GM19463 (cell line): ENCODE results near the gene NDUFAF7.
A peak's percentile ranks its signal among the peaks of the same experiment; 100 is the strongest.
"Not testable (repeated sequence)": the region's sequence is repeated elsewhere in the genome, so short reads cannot be mapped to it uniquely, and the experiment has no call there.

Experiments
- ATAC-seq: cut with Tn5 transposase; IDR thresholded peaks from one replicate; pipeline ENCODE4 v1.9.1; 2021; ENCODE audit warnings: mild to moderate bottlenecking, moderate library complexity; ENCODE audit not compliant: unreplicated experiment

NDUFAF7 gene

GRCh38 chr2:37211939-37212338 is 19.5 kb upstream of the NDUFAF7 start:
- ATAC-seq: no peak

GRCh38 chr2:37215250-37215649 is 16.2 kb upstream of the NDUFAF7 start:
- ATAC-seq: no peak

GRCh38 chr2:37219046-37219445 is 12.4 kb upstream of the NDUFAF7 start:
- no peak for ATAC-seq

GRCh38 chr2:37223131-37223530 is 8.3 kb upstream of the NDUFAF7 start:
- no peak for ATAC-seq

DNA sequence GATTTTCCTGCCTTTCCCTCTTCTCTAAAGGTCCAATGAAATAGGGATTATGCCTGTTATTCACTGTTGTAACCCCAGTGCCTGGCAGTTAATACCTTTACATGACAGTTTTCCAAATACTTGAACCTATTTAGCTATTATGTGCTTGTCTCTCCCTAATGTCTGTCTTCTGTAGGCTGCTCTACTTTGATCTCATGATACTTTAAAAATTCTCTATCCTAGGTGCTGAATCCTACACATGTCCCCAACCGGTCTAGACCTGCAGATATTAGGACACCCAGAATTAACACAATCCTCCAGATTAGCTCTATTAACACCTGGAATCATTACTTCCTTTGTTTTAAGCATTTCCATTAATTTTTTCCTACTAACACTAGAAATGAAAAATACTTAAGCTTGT is 7.4 kb upstream of the NDUFAF7 start:
- ATAC-seq: no peak

GRCh38 chr2:37225129-37225528 is 6.3 kb upstream of the NDUFAF7 start:
- not testable (repeated sequence) for ATAC-seq

GRCh38 chr2:37226863-37227262 is 4.6 kb upstream of the NDUFAF7 start:
- ATAC-seq: no peak

GRCh38 chr2:37228788-37229187 is 2.7 kb upstream of the NDUFAF7 start:
- no peak for ATAC-seq

GRCh38 chr2:37230581-37230980 is 877 bp upstream of the NDUFAF7 start:
- no peak for ATAC-seq

DNA sequence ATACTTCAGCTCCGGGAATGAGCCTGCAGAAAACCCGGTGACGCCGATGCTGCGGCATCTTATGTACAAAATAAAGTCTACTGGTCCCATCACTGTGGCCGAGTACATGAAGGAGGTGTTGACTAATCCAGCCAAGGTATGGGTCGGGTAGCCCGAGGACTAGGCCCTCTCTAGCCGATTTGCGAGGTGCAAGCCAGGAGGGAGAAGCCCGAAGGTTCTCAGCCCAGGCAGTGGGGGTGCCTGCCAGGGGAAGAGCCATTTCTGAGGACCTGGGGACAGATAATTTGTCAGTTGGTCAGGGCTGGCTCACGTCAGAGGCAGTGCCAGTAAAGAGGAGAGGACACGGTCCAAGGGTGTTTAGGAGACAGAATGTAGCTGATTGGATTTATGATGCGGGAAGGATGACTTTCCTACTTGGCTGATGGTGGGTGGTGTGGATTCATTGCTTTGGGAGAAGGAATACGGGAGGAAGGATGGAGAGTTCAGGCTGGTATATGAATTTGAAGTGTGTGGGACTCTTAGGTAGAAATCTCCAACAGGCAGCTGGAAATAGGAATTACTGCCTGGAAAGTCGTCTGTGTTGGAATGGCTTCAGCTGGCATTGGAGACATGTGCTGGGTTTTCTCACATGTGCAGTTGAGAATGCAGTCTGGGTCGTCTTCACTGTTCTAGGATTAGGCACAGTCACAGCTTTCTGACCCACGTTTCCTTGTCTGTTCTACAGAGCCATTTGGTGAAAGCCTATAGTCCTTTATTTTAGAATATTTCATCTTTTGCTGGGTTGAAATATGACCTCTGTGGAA is 874 bp downstream of the NDUFAF7 start:
- no peak for ATAC-seq

DNA sequence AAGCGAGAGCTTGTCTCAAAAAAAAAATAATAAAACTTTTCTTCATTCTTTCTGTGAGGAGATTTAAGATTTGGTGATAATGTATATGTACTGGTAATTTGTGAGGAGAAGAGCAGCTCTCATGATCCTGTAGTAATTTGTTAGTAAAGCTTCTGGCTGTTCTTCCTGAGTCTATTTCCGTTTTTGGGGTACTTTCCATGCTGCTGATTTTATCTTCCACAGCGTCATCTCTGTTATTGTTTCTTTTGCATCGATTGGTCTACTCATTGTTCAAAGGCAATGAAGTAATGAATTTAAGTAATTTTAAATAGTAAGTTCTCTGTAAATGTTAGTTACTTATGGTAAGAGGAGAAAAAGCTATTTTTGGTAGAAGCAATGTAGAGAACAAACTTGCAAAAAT is 12.0 kb downstream of the NDUFAF7 start:
- no peak for ATAC-seq

DNA sequence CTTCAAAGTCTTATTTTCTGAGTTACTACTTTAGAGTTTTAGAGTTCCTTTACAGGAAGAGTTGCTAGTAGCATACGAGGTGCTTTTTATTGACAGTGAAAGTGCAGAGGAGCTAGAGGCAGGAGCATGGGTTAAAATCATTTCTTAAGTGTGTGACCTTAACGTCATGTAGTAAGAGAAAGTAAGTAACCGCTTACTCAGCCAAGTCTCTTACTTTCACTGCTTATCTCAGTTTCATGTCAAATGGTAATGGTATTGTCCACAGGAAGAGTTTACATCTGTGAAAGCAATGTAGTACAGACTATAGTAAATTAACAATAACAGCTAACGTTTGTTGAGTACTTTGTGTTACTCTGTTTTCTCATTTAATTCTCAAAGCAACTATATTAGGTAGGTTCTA is 12.6 kb downstream of the NDUFAF7 start:
- ATAC-seq: peak; percentile 92

- no peak for ATAC-seq
Measured at GRCh38 chr2:37244755-37245154, 13.3 kb downstream of the NDUFAF7 start.

- ATAC-seq: no peak
Measured at GRCh38 chr2:37246205-37246604, 14.7 kb downstream of the NDUFAF7 start.

DNA sequence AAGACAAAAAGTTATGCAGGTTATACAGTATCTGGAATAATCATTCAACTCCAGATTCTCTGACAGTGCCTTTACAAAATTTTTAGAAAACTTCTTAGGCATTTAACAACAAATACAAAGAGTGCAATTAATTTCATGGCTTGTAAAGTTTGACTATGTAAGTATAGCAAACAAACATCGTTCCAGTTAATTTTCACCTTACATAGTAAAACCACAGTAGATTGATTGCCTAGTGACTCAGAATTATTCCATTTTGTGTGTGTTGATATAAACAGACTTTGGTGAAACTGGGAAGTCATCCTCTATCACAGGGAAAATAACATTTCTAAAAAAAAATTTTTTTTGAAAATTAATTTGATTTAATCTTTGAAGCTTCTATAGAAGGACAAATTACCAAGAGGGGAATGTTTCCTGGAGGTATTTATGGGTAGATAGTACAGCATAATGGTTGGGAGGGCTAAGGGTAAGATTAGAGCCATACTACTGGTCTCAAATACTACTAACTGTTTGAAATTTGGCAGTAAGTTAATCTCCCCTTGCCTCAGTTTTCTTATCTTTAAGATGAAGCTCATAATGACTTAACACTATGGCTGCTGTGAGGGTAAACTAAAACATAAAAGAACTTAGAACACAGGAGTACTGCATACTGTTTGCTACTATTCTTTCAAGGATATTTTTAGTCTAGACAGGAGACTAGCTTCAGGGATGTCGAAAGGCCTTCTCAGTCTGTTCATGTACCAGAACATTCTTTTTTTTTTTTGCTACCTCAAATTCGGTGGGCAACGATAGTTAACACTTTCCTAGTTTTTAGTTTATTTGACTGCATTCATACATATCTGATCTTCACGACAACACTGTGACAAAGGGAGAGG is 19.6 kb downstream of the NDUFAF7 start:
- no peak for ATAC-seq

GRCh38 chr2:37262522-37262921 is 31.1 kb downstream of the NDUFAF7 start:
- ATAC-seq: no peak

DNA sequence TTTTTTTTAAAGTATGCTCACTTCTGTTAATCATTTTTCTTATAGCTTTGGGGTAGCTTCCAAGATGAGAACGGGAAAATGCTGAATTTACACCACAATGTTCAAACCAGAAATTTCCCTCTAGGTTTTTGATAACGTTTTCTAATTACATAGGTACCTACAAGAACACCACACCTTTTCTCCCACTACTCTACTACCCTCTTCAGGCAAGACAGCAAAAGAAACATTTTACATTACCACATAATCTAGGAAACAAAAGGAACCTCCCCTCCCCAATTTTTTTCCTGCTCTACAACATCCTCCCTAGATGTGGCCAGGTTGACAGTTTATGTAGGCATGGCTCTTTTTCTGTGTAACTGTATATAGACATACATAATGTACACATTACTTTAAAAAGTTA is 32.4 kb downstream of the NDUFAF7 start:
- ATAC-seq: no peak

- no peak for ATAC-seq
Measured at GRCh38 chr2:37267685-37268084, 36.2 kb downstream of the NDUFAF7 start.

- ATAC-seq: no peak
Measured at GRCh38 chr2:37268111-37268510, 36.7 kb downstream of the NDUFAF7 start.

GRCh38 chr2:37271376-37272067 is 40.1 kb downstream of the NDUFAF7 start:
- no peak for ATAC-seq

DNA sequence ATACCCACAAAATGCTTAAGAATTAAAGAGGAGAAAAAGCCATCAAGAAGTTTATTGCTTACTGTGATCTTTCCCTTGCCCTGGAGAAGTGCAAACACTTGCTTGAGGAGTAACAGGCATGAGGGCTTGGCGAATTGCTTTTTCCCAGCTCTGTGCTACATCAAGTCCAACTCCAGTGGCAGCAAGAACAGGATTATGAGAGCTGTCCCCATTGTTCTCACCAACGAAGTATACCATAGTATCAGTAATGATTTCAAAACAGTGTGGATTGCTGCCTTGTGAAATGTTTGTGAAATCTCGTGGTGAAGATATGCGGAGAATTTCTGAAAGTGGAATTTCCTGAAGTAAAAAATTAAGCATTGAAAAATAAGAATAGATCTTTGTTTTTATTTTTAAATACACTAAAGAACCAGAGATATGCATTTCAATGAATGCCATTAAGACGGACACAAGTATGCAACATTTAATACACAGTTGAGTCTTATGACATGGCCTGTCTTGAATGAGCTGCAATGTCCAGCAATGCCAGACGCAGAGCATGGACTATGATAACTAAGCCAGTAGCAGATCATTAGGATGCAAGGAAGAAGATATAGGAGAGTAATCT is 43.0 kb downstream of the NDUFAF7 start:
- no peak for ATAC-seq
